Uterus (tissue), 4 donors: ENCODE results near the gene CAGE1. TPM values are rescaled to one million over a fixed set of nuclear protein-coding genes. Genes with fewer than 3 reads are reported as not detected.

ENCODE experiments used
- DNase-seq, 2 donors: peaks; one replicate each; pipeline ENCODE4 v3.0.0-alpha.2; 2019 to 2020
- H3K27ac ChIP-seq, 2 donors: fragments of 200-600 bp; sonication (generic); 1 replicate in 1 of 2; 2 replicates in 1 of 2; pipeline ENCODE4 v1.5.1; 2016 to 2018
- H3K27me3 ChIP-seq, 2 donors: fragments of 200-600 bp; sonication (generic); one replicate each; pipeline ENCODE4 v1.5.1; 2018 to 2019; ENCODE audit warnings: control low read depth in 1 of 2
- H3K36me3 ChIP-seq, 2 donors: fragments of 200-600 bp; sonication (generic); one replicate each; pipeline ENCODE4 v1.5.1; 2019; ENCODE audit warnings: control low read depth in 1 of 2
- H3K4me1 ChIP-seq, 2 donors: fragments of 200-600 bp; sonication (generic); one replicate each; pipeline ENCODE4 v1.5.1; 2018 to 2019; ENCODE audit warnings: control low read depth in 1 of 2
- H3K4me3 ChIP-seq, 2 donors: fragments of 200-600 bp; sonication (generic); 1 replicate in 1 of 2; 2 replicates in 1 of 2; pipeline ENCODE4 v1.5.1; 2018 to 2019; ENCODE audit warnings: mild to moderate bottlenecking in 1 of 2
- H3K9me3 ChIP-seq, 2 donors: fragments of 200-600 bp; sonication (generic); one replicate each; pipeline ENCODE4 v1.5.1; 2019; ENCODE audit warnings: control low read depth in 1 of 2
- POLR2A ChIP-seq, 2 donors: fragments of 450-650 bp; IDR thresholded peaks; one replicate each; pipeline ENCODE4 v1.6.1; 2016; ENCODE audit warnings: antibody characterized with exemption in 2 of 2, mild to moderate bottlenecking in 1 of 2, moderate library complexity in 1 of 2
- intact Hi-C: fragments of 100-400 bp; cut with DNase I; formaldehyde crosslinking; loops from one replicate; pipeline ENCODE4 v1.15.1; 2023; ENCODE audit warnings: low total_unique reads
- total RNA-seq, 4 donors: library from RNA; depleted of rRNA in 3 of 4; stranded (reverse); fragments of >200 nt in 3 of 4; gene quantifications; one replicate each; pipeline versions ENCODE4 v1.1.0 to v1.2.4, GENCODE V29; 2014 to 2023
- TF ChIP-seq, protein P1 (sequence below), 4 experiments: fragments of 200-600 bp in 2 of 4; fragments of 450-650 bp in 2 of 4; sonication (generic) in 2 of 4; IDR thresholded peaks; one replicate each; pipeline ENCODE4 v1.5.1; 2016 to 2019; ENCODE audit warnings: antibody characterized with exemption in 4 of 4, mild to moderate bottlenecking in 2 of 4, moderate library complexity in 1 of 4
- donor health status: DM: yes; HTN: yes; CAD: no.

Gene CAGE1
- total RNA-seq, 4 donors from 2014 or later: 0.28 TPM; not detected in 3

DNA sequence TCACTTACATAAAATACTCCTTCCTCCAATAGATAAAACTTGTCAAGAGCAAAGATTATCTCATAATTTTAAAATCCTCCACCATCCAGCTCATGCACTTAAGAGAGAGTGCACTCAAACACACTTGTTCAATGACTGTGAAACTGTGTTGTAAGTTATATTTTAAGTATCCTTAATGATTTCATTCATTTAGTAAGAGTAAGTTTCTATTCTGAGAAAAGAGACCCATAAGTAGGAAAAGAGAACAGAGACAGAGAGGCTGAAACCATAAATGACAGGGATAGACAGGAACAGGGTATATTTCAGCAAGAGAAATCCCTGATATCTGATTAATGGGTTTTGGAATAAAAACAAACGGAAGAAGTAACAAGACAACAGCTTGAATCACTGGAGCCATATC lies 84.7 kb downstream of the CAGE1 start:
- TF ChIP-seq POLR2A (IDR thresholded peaks at IDR 0.05): no peak
- TF ChIP-seq, protein P1, sequence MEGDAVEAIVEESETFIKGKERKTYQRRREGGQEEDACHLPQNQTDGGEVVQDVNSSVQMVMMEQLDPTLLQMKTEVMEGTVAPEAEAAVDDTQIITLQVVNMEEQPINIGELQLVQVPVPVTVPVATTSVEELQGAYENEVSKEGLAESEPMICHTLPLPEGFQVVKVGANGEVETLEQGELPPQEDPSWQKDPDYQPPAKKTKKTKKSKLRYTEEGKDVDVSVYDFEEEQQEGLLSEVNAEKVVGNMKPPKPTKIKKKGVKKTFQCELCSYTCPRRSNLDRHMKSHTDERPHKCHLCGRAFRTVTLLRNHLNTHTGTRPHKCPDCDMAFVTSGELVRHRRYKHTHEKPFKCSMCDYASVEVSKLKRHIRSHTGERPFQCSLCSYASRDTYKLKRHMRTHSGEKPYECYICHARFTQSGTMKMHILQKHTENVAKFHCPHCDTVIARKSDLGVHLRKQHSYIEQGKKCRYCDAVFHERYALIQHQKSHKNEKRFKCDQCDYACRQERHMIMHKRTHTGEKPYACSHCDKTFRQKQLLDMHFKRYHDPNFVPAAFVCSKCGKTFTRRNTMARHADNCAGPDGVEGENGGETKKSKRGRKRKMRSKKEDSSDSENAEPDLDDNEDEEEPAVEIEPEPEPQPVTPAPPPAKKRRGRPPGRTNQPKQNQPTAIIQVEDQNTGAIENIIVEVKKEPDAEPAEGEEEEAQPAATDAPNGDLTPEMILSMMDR (IDR thresholded peaks at IDR 0.05): no peak
- H3K27me3 ChIP-seq: no peaks in the 10 kb centered on the region
- DNase-seq: no peak
- no peaks in the 10 kb centered on the region for H3K9me3 ChIP-seq
- H3K4me3 ChIP-seq: no peak overlapping the region
- no peaks in the 10 kb centered on the region for H3K4me1 ChIP-seq
- intact Hi-C loops: no loop called here
- no peaks in the 10 kb centered on the region for H3K36me3 ChIP-seq
- no peak overlapping the region for H3K27ac ChIP-seq

DNA sequence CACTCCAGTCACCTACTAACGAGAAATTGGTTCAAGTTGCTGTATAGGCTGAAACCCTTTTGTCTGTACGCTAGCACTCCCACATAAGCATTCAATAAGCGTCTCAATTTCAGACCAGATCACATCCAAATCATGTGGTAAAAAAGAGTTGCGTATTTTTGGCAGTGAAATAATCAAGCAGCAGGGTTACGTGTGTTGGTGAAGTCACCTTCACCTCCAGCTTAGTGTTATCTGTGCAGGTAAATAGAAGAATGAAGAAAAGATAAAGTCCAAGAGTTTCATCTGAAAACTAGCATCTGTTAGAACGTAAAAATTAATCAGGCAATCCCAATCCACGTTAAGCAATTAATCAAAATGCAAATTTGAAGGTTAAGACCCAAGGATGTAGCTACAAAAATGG lies 87.8 kb downstream of the CAGE1 start:
- Histone ChIP-seq H3K9me3 (no peaks in the 10 kb centered on the region), H3K27me3 (no peaks in the 10 kb centered on the region), H3K27ac (no peak overlapping the region), H3K4me1 (no peaks in the 10 kb centered on the region), H3K4me3 (no peak overlapping the region), H3K36me3 (no peaks in the 10 kb centered on the region)
- no peak for DNase-seq
- TF ChIP-seq POLR2A (IDR thresholded peaks at IDR 0.05): no peak
- TF ChIP-seq, protein P1 (IDR thresholded peaks at IDR 0.05): no peak
- intact Hi-C loops: no loop called here

DNA sequence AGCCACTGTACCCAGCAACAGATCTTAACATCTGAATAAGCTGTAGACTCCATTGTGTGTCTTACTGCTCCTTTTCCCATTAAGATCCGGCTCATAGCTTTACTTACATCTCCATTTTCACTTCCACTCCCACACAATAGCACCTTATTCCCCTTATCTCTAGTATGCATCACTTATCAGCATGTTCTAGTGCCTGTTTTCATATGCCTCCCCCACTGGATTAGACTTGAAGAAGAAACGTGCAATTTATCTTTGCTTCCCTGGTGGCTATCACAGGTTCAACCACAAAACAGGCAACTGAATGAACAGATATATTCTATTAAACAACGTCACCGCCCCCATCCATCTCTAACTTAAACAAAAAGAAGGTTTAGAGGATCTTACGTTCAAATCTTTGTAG lies 88.6 kb downstream of the CAGE1 start:
- H3K4me1 ChIP-seq: no peaks in the 10 kb centered on the region
- H3K27ac ChIP-seq: no peak overlapping the region
- intact Hi-C loops: no loop called here
- no peaks in the 10 kb centered on the region for H3K27me3 ChIP-seq
- H3K36me3 ChIP-seq: no peaks in the 10 kb centered on the region
- no peaks in the 10 kb centered on the region for H3K9me3 ChIP-seq
- no peak overlapping the region for H3K4me3 ChIP-seq
- TF ChIP-seq, protein P1 (IDR thresholded peaks at IDR 0.05): no peak
- TF ChIP-seq POLR2A (IDR thresholded peaks at IDR 0.05): no peak
- no peak for DNase-seq

DNA sequence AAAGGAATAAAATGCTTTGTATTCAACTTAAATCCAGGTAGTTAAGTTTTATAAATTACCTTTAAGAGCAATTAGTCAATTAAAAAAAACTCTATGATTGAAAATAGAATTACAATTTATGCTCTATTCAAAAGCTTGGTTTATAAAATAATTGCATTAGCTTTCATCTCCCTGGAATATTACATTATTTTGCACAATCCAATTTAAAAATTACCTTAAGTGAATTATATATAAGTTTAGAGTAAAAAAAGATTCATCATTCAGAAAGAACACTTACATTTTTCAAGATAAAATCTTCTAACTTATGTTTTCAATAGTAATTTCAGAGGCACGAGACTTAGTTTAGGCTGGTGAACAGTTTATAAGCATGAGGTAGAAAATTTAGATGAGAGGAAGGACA lies 91.4 kb downstream of the CAGE1 start:
- Histone ChIP-seq H3K4me1 (no peaks in the 10 kb centered on the region), H3K36me3 (no peaks in the 10 kb centered on the region), H3K9me3 (no peaks in the 10 kb centered on the region), H3K27me3 (no peaks in the 10 kb centered on the region), H3K4me3 (no peak overlapping the region), H3K27ac (no peak overlapping the region)
- TF ChIP-seq, protein P1 (IDR thresholded peaks at IDR 0.05): no peak
- TF ChIP-seq POLR2A (IDR thresholded peaks at IDR 0.05): no peak
- intact Hi-C loops: no loop called here
- DNase-seq: no peak

DNA sequence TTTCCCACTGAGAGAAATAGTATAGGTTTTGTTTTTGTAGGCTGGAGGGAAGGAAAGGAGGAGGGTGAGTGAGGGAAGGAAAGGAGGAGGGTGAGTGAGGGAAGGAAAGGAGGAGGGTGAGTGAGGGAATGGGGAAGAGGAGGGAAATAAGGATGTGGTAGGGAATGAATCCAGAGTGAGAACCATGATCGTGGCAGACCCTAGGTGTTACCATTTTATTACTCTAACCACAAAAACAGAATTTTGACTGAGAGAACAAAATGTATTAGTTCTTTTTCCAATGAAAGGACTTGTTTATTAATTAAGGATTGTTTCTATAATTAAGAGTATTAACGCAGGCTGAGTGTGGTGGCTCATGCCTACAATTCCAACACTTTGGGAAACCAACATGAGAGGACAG lies 92.9 kb downstream of the CAGE1 start:
- intact Hi-C loops: no loop called here
- TF ChIP-seq, protein P1 (IDR thresholded peaks at IDR 0.05): no peak
- no peak for TF ChIP-seq POLR2A (IDR thresholded peaks at IDR 0.05)
- Histone ChIP-seq H3K27me3 (no peaks in the 10 kb centered on the region), H3K4me3 (no peak overlapping the region), H3K4me1 (no peaks in the 10 kb centered on the region), H3K9me3 (no peaks in the 10 kb centered on the region), H3K36me3 (no peaks in the 10 kb centered on the region), H3K27ac (no peak overlapping the region)
- DNase-seq: no peak
